HEK293 (cell line): ENCODE data around the gene CACNA1H.

ENCODE experiments used
- CTCF ChIA-PET: fragments of 350-600 bp; formaldehyde crosslinking; extraction: SDS; loops from one replicate; lab custom pipeline; 2021; ENCODE audit warnings: antibody characterized with exemption; lab: Yijun Ruan, JAX
- POLR2A ChIA-PET: fragments of 300-600 bp; formaldehyde crosslinking; extraction: SDS; loops from one replicate; lab custom pipeline; 2020; ENCODE audit warnings: antibody characterized with exemption, inconsistent platforms; lab: Yijun Ruan, JAX
- H3K27ac ChIP-seq: fragments of 200-500 bp; sonication (Bioruptor generic); 2 replicates; pipeline ENCODE4 v1.5.1; 2014; ENCODE audit warnings: low read depth, low read length, control low read depth, inconsistent platforms; ENCODE audit errors: extremely low read depth
- H3K36me3 ChIP-seq, 2 experiments: fragments of 200-500 bp in 1 of 2; sonication (Bioruptor generic) in 1 of 2; 1 replicate in 1 of 2; 2 replicates in 1 of 2; pipeline ENCODE4 v1.5.1; 2014 to 2017; ENCODE audit warnings: inconsistent platforms in 2 of 2, low read length in 2 of 2; ENCODE audit not compliant: control insufficient read depth in 2 of 2, insufficient read depth in 1 of 2
- H3K4me1 ChIP-seq: fragments of 200-500 bp; sonication (Bioruptor generic); 2 replicates; pipeline ENCODE4 v1.5.1; 2014; ENCODE audit warnings: mild to moderate bottlenecking, low read length, inconsistent platforms; ENCODE audit not compliant: control insufficient read depth, insufficient read depth
- H3K4me3 ChIP-seq: 2 replicates; pipeline ENCODE4 v1.5.1; 2011; ENCODE audit warnings: low read depth, mild to moderate bottlenecking, control low read depth, low read length, moderate library complexity
- H3K9me3 ChIP-seq: fragments of 200-500 bp; sonication (Bioruptor generic); 2 replicates; pipeline ENCODE4 v1.5.1; 2014; ENCODE audit warnings: low read depth, low read length, inconsistent platforms; ENCODE audit not compliant: control insufficient read depth, insufficient read depth
- PRDM10 ChIP-seq: fragments of 450-650 bp; formaldehyde crosslinking; IDR thresholded peaks from 2 replicates; pipeline ENCODE4 v1.5.1; 2016; ENCODE audit warnings: missing biosample characterization, missing genetic modification characterization
- TSHZ1 ChIP-seq: fragments of 450-650 bp; formaldehyde crosslinking; IDR thresholded peaks from 2 replicates; pipeline ENCODE4 v1.5.1; 2016; ENCODE audit warnings: missing biosample characterization, missing genetic modification characterization, borderline replicate concordance
- ZEB2 ChIP-seq: fragments of 450-650 bp; formaldehyde crosslinking; IDR thresholded peaks from 2 replicates; pipeline ENCODE4 v1.5.1; 2016; ENCODE audit warnings: missing biosample characterization, missing genetic modification characterization
- ZNF138 ChIP-seq: fragments of 450-650 bp; formaldehyde crosslinking; IDR thresholded peaks from 2 replicates; pipeline ENCODE4 v1.5.1; 2016; ENCODE audit warnings: missing biosample characterization, missing genetic modification characterization, borderline replicate concordance
- ZNF148 ChIP-seq: fragments of 450-650 bp; formaldehyde crosslinking; IDR thresholded peaks from 2 replicates; pipeline ENCODE4 v1.5.0; 2017; ENCODE audit warnings: missing biosample characterization, missing genetic modification characterization, borderline replicate concordance
- ZNF175 ChIP-seq: fragments of 450-650 bp; formaldehyde crosslinking; IDR thresholded peaks from 2 replicates; pipeline ENCODE4 v1.5.1; 2016; ENCODE audit warnings: missing biosample characterization, missing genetic modification characterization
- ZNF266 ChIP-seq: fragments of 450-650 bp; formaldehyde crosslinking; IDR thresholded peaks from 2 replicates; pipeline ENCODE4 v1.5.1; 2016; ENCODE audit warnings: missing biosample characterization, missing genetic modification characterization, low read depth
- ZNF350 ChIP-seq: fragments of 450-650 bp; formaldehyde crosslinking; IDR thresholded peaks from 2 replicates; pipeline ENCODE4 v1.5.0; 2017; ENCODE audit warnings: missing biosample characterization, mild to moderate bottlenecking, missing genetic modification characterization
- ZNF391 ChIP-seq: fragments of 450-650 bp; formaldehyde crosslinking; IDR thresholded peaks from 2 replicates; pipeline ENCODE4 v1.5.1; 2016; ENCODE audit warnings: low read depth, missing biosample characterization, missing genetic modification characterization, borderline replicate concordance
- ZNF394 ChIP-seq: fragments of 450-650 bp; formaldehyde crosslinking; IDR thresholded peaks from 2 replicates; pipeline ENCODE4 v1.5.1; 2016; ENCODE audit warnings: missing biosample characterization, missing genetic modification characterization, mild to moderate bottlenecking, moderate library complexity, borderline replicate concordance
- ZNF518A ChIP-seq: fragments of 450-650 bp; formaldehyde crosslinking; conservative IDR thresholded peaks from 2 replicates; pipeline ENCODE4 v1.5.1; 2016; ENCODE audit warnings: low read depth, missing biosample characterization, missing genetic modification characterization
- ZNF529 ChIP-seq: fragments of 450-650 bp; formaldehyde crosslinking; IDR thresholded peaks from 2 replicates; pipeline ENCODE4 v1.5.1; 2017; ENCODE audit warnings: missing genetic modification characterization, missing biosample characterization; ENCODE audit not compliant: insufficient replicate concordance
- ZNF654 ChIP-seq: fragments of 450-650 bp; formaldehyde crosslinking; IDR thresholded peaks from 2 replicates; pipeline ENCODE4 v1.5.1; 2016; ENCODE audit warnings: low read depth, missing biosample characterization, missing genetic modification characterization
- ZNF660 ChIP-seq: fragments of 450-650 bp; IDR thresholded peaks from 2 replicates; pipeline ENCODE4 v1.5.1; 2018; ENCODE audit warnings: missing biosample characterization, mild to moderate bottlenecking, missing genetic modification characterization
- ZNF704 ChIP-seq: fragments of 450-650 bp; formaldehyde crosslinking; IDR thresholded peaks from 2 replicates; pipeline ENCODE4 v1.5.1; 2016; ENCODE audit warnings: missing biosample characterization, missing genetic modification characterization
- ZNF707 ChIP-seq: fragments of 450-650 bp; formaldehyde crosslinking; IDR thresholded peaks from 2 replicates; pipeline ENCODE4 v1.5.1; 2016; ENCODE audit warnings: missing biosample characterization, missing genetic modification characterization
- ZNF785 ChIP-seq: fragments of 450-650 bp; formaldehyde crosslinking; IDR thresholded peaks from 2 replicates; pipeline ENCODE4 v1.5.1; 2016; ENCODE audit warnings: missing biosample characterization, missing genetic modification characterization

Gene CACNA1H

GRCh38 chr16:1220841-1221627 is 68.1 kb downstream of the CACNA1H start:
- no peak for TF ChIP-seq ZNF660 (tag by site-specific recombination)
- no peak for TF ChIP-seq ZNF175 (tag by site-specific recombination)
- TF ChIP-seq ZNF654 (tag by site-specific recombination), result no peak
- TF ChIP-seq ZNF785, result no peak
- TF ChIP-seq PRDM10, result no peak
- TF ChIP-seq ZEB2 (tag by site-specific recombination), result no peak
- TF ChIP-seq ZNF391 (tag by site-specific recombination), result no peak
- no peak for TF ChIP-seq ZNF518A (tag by site-specific recombination)
- no peak for TF ChIP-seq ZNF704 (tag by site-specific recombination)
- TF ChIP-seq ZNF707 (tag by site-specific recombination), result no peak
- no peak for TF ChIP-seq ZNF138 (tag by site-specific recombination)
- TF ChIP-seq ZNF529 (tag by site-specific recombination), result no peak
- TF ChIP-seq TSHZ1 (tag by site-specific recombination), result no peak
- TF ChIP-seq ZNF148 (tag by site-specific recombination), result no peak
- no peak for TF ChIP-seq ZNF266 (tag by site-specific recombination)
- TF ChIP-seq ZNF350 (tag by site-specific recombination), result no peak
- no peak for TF ChIP-seq ZNF394 (tag by site-specific recombination)
- Histone ChIP-seq H3K4me1 (no peaks in the 10 kb centered on the region), H3K9me3 (no peaks in the 10 kb centered on the region), H3K36me3 (peaks cover 0 to 14% of the 10 kb centered on the region in 2 experiments; a peak in 1 of 3 replicates), H3K27ac (no peak overlapping the region), H3K4me3 (no peak overlapping the region)
- ChIA-PET POLR2A (no interaction called here), CTCF (no interaction called here)
